ENCODE measurements around the gene SPNS3. TPM values are rescaled to one million over a fixed set of nuclear protein-coding genes. Genes with fewer than 3 reads are reported as not detected.

SPNS3 gene
- total and polyA plus RNA-seq, 8 donors: 0.37 to 0.92 (median 0.54) TPM; not detected in 4

DNA sequence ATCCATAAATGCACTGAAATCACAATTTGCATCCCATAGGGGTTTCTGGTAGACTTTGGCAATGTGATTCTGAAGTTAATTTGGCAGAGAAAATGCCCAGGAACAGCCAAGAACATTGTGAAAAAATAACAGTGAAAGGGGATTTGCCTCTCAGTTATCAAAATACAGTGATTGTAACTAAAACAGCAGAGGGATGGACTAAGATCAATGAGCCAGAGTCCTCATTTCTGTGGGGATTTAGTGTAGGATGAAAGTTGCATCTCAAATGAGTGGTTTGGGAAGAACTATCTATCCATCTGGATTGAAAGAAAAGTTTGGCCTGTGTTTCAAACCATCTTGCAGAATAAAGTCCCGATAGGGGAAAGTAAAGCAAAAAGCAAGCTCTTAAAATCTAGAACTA, 93.4 kb downstream of the SPNS3 start:
- WGBS, 5 donors: 57 to 77% (median 65%) methylated on average over 1 of the region's 1 CpG

DNA sequence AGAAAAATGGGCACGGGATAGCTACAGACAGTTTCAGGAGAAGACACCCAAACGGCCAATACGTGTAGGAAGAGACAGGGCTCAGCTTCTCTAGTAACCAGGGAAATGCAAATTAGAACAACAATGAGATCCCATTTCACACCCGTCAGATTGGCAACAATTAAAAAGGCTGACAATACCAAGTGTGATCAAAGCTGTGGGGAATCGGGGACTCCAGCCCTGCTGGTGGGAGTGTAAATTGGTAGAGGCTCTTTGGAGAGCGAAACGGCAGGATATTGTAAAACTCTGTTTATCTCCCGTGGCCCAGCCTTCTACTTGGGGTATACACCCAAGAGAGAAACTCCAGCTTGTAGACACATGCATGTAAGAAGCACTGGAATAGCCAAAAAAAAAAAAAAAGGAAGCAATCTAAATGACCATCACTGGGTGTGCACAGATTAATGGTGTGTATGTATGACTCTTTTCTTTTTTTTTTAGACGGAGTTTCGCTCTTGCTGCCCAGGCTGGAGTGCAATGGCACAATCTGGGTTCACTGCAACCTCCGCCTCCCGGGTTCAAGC, 93.9 kb downstream of the SPNS3 start:
- no peak overlapping the region for H3K4me3 ChIP-seq
- no peak for DNase-seq
- peak overlapping the region in 2 of 5 donors; percentile 17 to 32 for H3K27ac ChIP-seq
- H3K9me3 ChIP-seq: no peaks in the 10 kb centered on the region
- intact Hi-C loops (cut with DNase I; ENCODE audit: low total_unique reads): no loop called here
- WGBS, 5 donors: 73 to 85% (median 78%) methylated on average over 12 of the region's 12 CpGs
- peaks cover 0 to 19% (median under 1%) of the 10 kb centered on the region in 4 donors for H3K4me1 ChIP-seq
- H3K36me3 ChIP-seq: peaks cover 0 to 35% (median 12%) of the 10 kb centered on the region in 4 donors
- TF ChIP-seq EP300 (IDR thresholded peaks at IDR 0.05) (no peak), POLR2A (IDR thresholded peaks at IDR 0.05) (no peak)
- H3K27me3 ChIP-seq: no peaks in the 10 kb centered on the region

More for the DNA sequence above, 93.4 kb downstream of the SPNS3 start:
- intact Hi-C loops (cut with DNase I; ENCODE audit: low total_unique reads): no loop called here
- H3K4me3 ChIP-seq: no peak overlapping the region
- H3K9me3 ChIP-seq: no peaks in the 10 kb centered on the region
- H3K27me3 ChIP-seq: no peaks in the 10 kb centered on the region
- peaks cover 0 to 32% (median 9%) of the 10 kb centered on the region in 4 donors for H3K36me3 ChIP-seq
- H3K4me1 ChIP-seq: peaks cover 3 to 19% (median 5%) of the 10 kb centered on the region in 4 donors
- TF ChIP-seq POLR2AphosphoS5 (IDR thresholded peaks at IDR 0.05) (no peak), POLR2A (IDR thresholded peaks at IDR 0.05) (no peak), EP300 (IDR thresholded peaks at IDR 0.05) (no peak)
- TF ChIP-seq, protein P1, sequence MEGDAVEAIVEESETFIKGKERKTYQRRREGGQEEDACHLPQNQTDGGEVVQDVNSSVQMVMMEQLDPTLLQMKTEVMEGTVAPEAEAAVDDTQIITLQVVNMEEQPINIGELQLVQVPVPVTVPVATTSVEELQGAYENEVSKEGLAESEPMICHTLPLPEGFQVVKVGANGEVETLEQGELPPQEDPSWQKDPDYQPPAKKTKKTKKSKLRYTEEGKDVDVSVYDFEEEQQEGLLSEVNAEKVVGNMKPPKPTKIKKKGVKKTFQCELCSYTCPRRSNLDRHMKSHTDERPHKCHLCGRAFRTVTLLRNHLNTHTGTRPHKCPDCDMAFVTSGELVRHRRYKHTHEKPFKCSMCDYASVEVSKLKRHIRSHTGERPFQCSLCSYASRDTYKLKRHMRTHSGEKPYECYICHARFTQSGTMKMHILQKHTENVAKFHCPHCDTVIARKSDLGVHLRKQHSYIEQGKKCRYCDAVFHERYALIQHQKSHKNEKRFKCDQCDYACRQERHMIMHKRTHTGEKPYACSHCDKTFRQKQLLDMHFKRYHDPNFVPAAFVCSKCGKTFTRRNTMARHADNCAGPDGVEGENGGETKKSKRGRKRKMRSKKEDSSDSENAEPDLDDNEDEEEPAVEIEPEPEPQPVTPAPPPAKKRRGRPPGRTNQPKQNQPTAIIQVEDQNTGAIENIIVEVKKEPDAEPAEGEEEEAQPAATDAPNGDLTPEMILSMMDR (IDR thresholded peaks at IDR 0.05): no peak
- peak overlapping the region in 3 of 5 donors; percentile 12 to 32 (median 17) for H3K27ac ChIP-seq
- no peak for DNase-seq

DNA sequence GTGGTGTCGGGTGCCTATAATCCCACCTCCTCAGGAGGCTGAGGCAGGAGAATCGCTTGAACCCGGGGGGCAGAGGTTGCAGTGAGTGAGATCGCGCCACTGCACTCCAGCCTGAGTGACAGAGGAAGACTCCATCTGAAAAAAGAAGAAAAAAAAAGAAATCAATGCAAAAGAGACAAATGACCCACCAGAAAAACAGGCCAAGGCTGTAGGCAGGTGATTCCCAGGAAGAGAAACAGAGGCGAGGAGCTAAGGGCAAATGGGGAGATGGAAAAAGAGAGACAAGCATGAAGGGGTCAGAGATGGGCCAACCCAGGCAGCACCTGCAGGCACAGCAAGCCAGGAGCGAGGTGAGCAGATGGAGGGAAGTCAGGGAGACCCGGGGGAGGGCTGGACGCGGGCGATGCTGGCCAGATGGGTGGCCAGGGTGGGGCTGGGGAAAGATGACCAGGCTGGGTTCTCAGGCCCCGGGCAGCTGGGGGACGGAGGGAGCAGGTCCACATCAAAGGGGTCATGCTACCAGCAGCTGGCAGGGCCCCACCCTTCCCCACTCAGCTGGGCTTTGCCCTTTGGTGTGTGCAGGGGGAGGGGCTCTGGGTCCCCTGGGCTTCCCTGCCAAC, 95.9 kb downstream of the SPNS3 start:
- Histone ChIP-seq H3K4me3 (no peak overlapping the region), H3K4me1 (peaks cover 14 to 32% (median 17%) of the 10 kb centered on the region in 4 donors), H3K9me3 (no peaks in the 10 kb centered on the region), H3K27ac (peak overlapping the region in 4 of 5 donors; percentile 40 to 64 (median 54)), H3K27me3 (no peaks in the 10 kb centered on the region), H3K36me3 (peaks cover 0 to 36% (median 15%) of the 10 kb centered on the region in 4 donors)
- intact Hi-C loops (cut with DNase I; ENCODE audit: low total_unique reads): no loop called here
- no peak for DNase-seq
- TF ChIP-seq, protein P1 (IDR thresholded peaks at IDR 0.05): no peak
- TF ChIP-seq POLR2A (IDR thresholded peaks at IDR 0.05) (no peak), POLR2AphosphoS5 (IDR thresholded peaks at IDR 0.05) (no peak), EP300 (IDR thresholded peaks at IDR 0.05) (no peak)
- WGBS, 5 donors: 81 to 90% (median 85%) methylated on average over 11 to 13 of the region's 13 CpGs

DNA sequence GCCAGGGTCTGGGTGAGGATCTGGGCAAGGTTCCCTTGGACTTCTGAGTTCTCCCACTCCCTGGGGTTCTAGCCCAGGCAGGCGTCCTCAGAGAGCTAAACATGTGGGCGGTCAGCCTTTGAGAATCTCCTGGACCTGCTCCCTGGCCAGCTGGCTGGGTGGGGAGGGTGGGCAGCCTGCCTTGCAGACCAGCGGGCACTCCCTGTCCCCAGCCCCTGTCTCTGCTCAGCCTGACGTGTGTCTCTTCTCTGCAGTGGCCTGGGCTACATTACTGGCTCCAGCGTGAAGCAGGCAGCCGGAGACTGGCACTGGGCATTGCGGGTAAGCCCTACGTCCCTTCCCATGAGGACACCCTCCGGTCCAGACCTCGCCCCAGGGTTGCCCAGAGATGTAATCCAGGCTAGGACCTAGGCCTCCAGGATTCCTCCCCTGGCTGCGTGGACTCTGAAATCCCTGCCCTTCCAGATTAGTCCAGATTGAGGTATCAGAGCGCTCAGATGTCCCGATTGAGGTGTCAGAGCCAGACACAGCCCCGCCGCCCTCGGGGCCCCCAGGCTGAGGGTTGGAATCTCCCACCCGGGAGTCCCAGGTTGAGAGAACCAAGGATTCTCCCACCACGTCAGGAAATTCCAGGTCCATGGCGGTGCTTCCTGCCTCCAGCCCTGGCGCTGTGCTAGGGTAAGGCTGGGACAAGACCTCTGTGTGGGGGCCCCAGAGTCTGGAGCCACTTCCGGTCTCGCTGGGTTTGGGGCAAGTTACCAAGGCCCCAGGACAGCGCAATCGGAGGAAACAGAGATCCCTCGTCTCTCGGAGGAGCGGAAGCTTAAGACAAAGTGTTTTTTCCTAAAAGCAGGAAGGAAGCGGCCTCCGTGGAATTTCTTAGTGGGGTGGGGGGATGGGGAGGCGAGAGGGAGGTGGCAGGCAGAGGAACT, 97.3 kb downstream of the SPNS3 start:
- H3K4me3 ChIP-seq: no peak overlapping the region
- intact Hi-C loops (cut with DNase I; ENCODE audit: low total_unique reads): no loop called here
- peaks cover 0 to 24% (median 12%) of the 10 kb centered on the region in 4 donors for H3K36me3 ChIP-seq
- H3K4me1 ChIP-seq: peaks cover 14 to 46% (median 31%) of the 10 kb centered on the region in 4 donors
- peak overlapping the region; percentile 10 to 64 (median 60) for H3K27ac ChIP-seq
- no peak for DNase-seq
- H3K27me3 ChIP-seq: peaks cover 0 to 7% (median 0%) of the 10 kb centered on the region in 3 donors
- H3K9me3 ChIP-seq: no peaks in the 10 kb centered on the region
- WGBS, 5 donors: 62 to 81% (median 76%) methylated on average over 19 to 30 of the region's 30 CpGs
- TF ChIP-seq, protein P1 (IDR thresholded peaks at IDR 0.05): no peak
- no peak for TF ChIP-seq EP300 (IDR thresholded peaks at IDR 0.05)
- TF ChIP-seq POLR2A (IDR thresholded peaks at IDR 0.05): no peak
- no peak for TF ChIP-seq POLR2AphosphoS5 (IDR thresholded peaks at IDR 0.05)
